K562 (cell line): ENCODE data around the gene NFKBIA. TPM values are rescaled to one million over a fixed set of nuclear protein-coding genes. Genes with fewer than 3 reads are reported as not detected.

Experiments
- ATAC-seq: fragments of 200-7000 bp; cut with Tn5 transposase; 3 replicates; pipeline ENCODE4 v1.9.1; 2020; ENCODE audit warnings: moderate library complexity
- BruUV-seq: library from RNA; stranded (reverse); fragments of 400-500 nt; replicated peaks from 2 replicates; lab custom pipeline; 2021; lab: Mats Ljungman, UMichigan
- CTCF ChIA-PET: fragments of 300-600 bp; formaldehyde crosslinking; extraction: SDS; loops from one replicate; lab custom pipeline; 2021; ENCODE audit warnings: low intra/inter-chr PET ratio; lab: Yijun Ruan, JAX
- POLR2A ChIA-PET: fragments of 300-600, 350-650 bp; sonication (Branson Sonifier 250); formaldehyde crosslinking; extraction: SDS; loops from one replicate; lab custom pipeline; 2021; ENCODE audit warnings: antibody characterized with exemption, inconsistent platforms; lab: Yijun Ruan, JAX
- DNase-seq, 4 experiments: peaks; one replicate each; pipeline versions ENCODE4 v3.0.0 to v3.0.0-alpha.2; 2011 to 2018; ENCODE audit warnings: low spot score in 3 of 4, mixed read lengths in 3 of 4; ENCODE audit errors: extremely low read depth in 1 of 4
- FAIRE-seq: peaks from 2 replicates; lab custom pipeline; 2011; peaks lifted over from hg19 to GRCh38; lab: Jason Lieb, UNC
- H2AFZ ChIP-seq: 2 replicates; pipeline ENCODE4 v1.6.0; 2011; ENCODE audit warnings: low read depth, low read length, control low read depth, inconsistent platforms
- H3K27ac ChIP-seq: fragments of 200-600 bp; 3 replicates; pipeline ENCODE4 v1.8.0; 2011; ENCODE audit warnings: low read depth, mild to moderate bottlenecking, control low read depth, inconsistent platforms, low read length, moderate library complexity, mixed read lengths; ENCODE audit errors: extremely low read depth
- H3K27me3 ChIP-seq, 2 experiments: fragments of 300-600 bp in 1 of 2; 2 replicates in 1 of 2; 3 replicates in 1 of 2; pipeline versions ENCODE4 v1.6.0 to v1.8.0; 2011; ENCODE audit warnings: inconsistent platforms in 2 of 2, low read length in 2 of 2, mild to moderate bottlenecking in 1 of 2, mixed read lengths in 1 of 2, moderate library complexity in 1 of 2; ENCODE audit not compliant: control insufficient read depth in 2 of 2, insufficient read depth in 2 of 2
- H3K36me3 ChIP-seq: fragments of 300-600 bp; 3 replicates; pipeline ENCODE4 v1.8.0; 2011; ENCODE audit warnings: mild to moderate bottlenecking, low read length, inconsistent platforms; ENCODE audit not compliant: control insufficient read depth, insufficient read depth
- H3K4me1 ChIP-seq, 2 experiments: fragments of 200-600 bp in 1 of 2; replicated peaks in 1 of 2; 2 replicates in 1 of 2; 3 replicates in 1 of 2; pipeline versions ENCODE4 v1.5.1 to v1.8.0; 2011; ENCODE audit warnings: inconsistent platforms in 2 of 2, low read length in 2 of 2, mild to moderate bottlenecking in 1 of 2, mixed read lengths in 1 of 2, moderate library complexity in 1 of 2; ENCODE audit not compliant: control insufficient read depth in 2 of 2, insufficient read depth in 2 of 2
- H3K4me2 ChIP-seq: 2 replicates; pipeline ENCODE4 v1.6.1; 2011; ENCODE audit warnings: low read length, control low read depth, inconsistent platforms, mixed read lengths; ENCODE audit not compliant: insufficient read depth
- H3K4me3 ChIP-seq: fragments of 200-600 bp; sonication (generic), shearing (Covaris generic); 2 replicates; pipeline ENCODE4 v1.5.1; 2016; ENCODE audit warnings: control low read depth, inconsistent platforms
- H3K79me2 ChIP-seq: fragments of 200-600 bp; 3 replicates; pipeline ENCODE4 v1.8.0; 2011; ENCODE audit warnings: low read length, inconsistent platforms; ENCODE audit not compliant: control insufficient read depth, insufficient read depth
- H3K9ac ChIP-seq, 2 experiments: 2 replicates each; pipeline versions ENCODE4 v1.6.0 to v1.6.1; 2011; ENCODE audit warnings: low read depth in 2 of 2, low read length in 2 of 2, control low read depth in 1 of 2, inconsistent platforms in 1 of 2, mild to moderate bottlenecking in 1 of 2, mixed read lengths in 1 of 2; ENCODE audit not compliant: insufficient read depth in 1 of 2
- H3K9me1 ChIP-seq: one replicate; pipeline ENCODE4 v1.6.0; 2011; ENCODE audit warnings: inconsistent platforms, mild to moderate bottlenecking, low read length, moderate library complexity; ENCODE audit not compliant: control insufficient read depth, insufficient read depth
- H3K9me3 ChIP-seq: replicated peaks from 2 replicates; pipeline ENCODE4 v1.5.1; 2011; ENCODE audit warnings: low read depth, low read length, inconsistent platforms; ENCODE audit not compliant: control insufficient read depth, insufficient read depth
- H4K20me1 ChIP-seq: replicated peaks from 2 replicates; pipeline ENCODE4 v1.6.1; 2011; ENCODE audit warnings: low read length, inconsistent platforms, mixed read lengths; ENCODE audit not compliant: control insufficient read depth, insufficient read depth
- CBFA2T3 ChIP-seq: fragments of 450-650 bp; IDR thresholded peaks from 2 replicates; pipeline ENCODE4 v1.6.1; 2017
- E2F4 ChIP-seq: sonication (generic); formaldehyde crosslinking; IDR thresholded peaks from 2 replicates; pipeline ENCODE4 v1.8.0; 2022; ENCODE audit warnings: mild to moderate bottlenecking, low read depth, missing genetic modification reagents
- ELK1 ChIP-seq: sonication (generic); formaldehyde crosslinking; IDR thresholded peaks from 2 replicates; pipeline ENCODE4 v1.8.1; 2022; ENCODE audit warnings: missing genetic modification reagents
- FUS ChIP-seq: fragments of 200-400 bp; formaldehyde crosslinking; optimal IDR thresholded peaks from 2 replicates; pipeline ENCODE3; 2017; ENCODE audit warnings: low read depth, low read length
- KLF1 ChIP-seq: fragments of 450-650 bp; IDR thresholded peaks from 2 replicates; pipeline ENCODE4 v1.6.1; 2016; ENCODE audit warnings: missing genetic modification characterization, missing compliant biosample characterization
- LEF1 ChIP-seq: fragments of 450-650 bp; IDR thresholded peaks from 2 replicates; pipeline ENCODE4 v1.6.1; 2016; ENCODE audit warnings: mild to moderate bottlenecking
- NR2C1 ChIP-seq, 2 experiments: fragments of 450-650 bp; IDR thresholded peaks; 2 replicates each; pipeline ENCODE4 v1.6.1; 2017; ENCODE audit warnings: mild to moderate bottlenecking in 2 of 2, antibody characterized with exemption in 1 of 2, inconsistent platforms in 1 of 2, missing compliant biosample characterization in 1 of 2, missing genetic modification characterization in 1 of 2
- SOX6 ChIP-seq: fragments of 450-650 bp; IDR thresholded peaks from 2 replicates; pipeline ENCODE4 v1.6.1; 2014; ENCODE audit warnings: mild to moderate bottlenecking
- THRAP3 ChIP-seq: fragments of 450-650 bp; IDR thresholded peaks from 2 replicates; pipeline ENCODE4 v1.6.1; 2016; ENCODE audit warnings: mild to moderate bottlenecking, inconsistent platforms, borderline replicate concordance
- ZNF12 ChIP-seq: sonication (generic); formaldehyde crosslinking; IDR thresholded peaks from 2 replicates; pipeline ENCODE4 v1.4.0; 2020; ENCODE audit warnings: mild to moderate bottlenecking, missing genetic modification reagents
- ZNF57 ChIP-seq: fragments of 450-650 bp; formaldehyde crosslinking; IDR thresholded peaks from 2 replicates; pipeline ENCODE4 v1.4.0; 2020; ENCODE audit warnings: mild to moderate bottlenecking, moderate library complexity
- WGBS: fragments of 100-300 bp; shearing (Covaris generic); methylation state at CpG from one replicate; pipeline ENCODE4 v1.1.6; 2016; ENCODE audit warnings: low coverage, mixed read lengths; ENCODE audit not compliant: insufficient coverage; ENCODE audit errors: missing lambda C conversion rate; 5-methylcytosine and 5-hydroxymethylcytosine counted together
- in situ Hi-C: fragments of 300-500 bp; cut with MboI; formaldehyde crosslinking; loops from 4 replicates; pipeline ENCODE4 v1.15.0; 2018; ENCODE audit warnings: inconsistent platforms, mixed read lengths
- intact Hi-C: fragments of 100-400 bp; cut with micrococcal nuclease; formaldehyde crosslinking; loops from 2 replicates; pipeline ENCODE4 v1.14.2; 2022
- polyA plus RNA-seq, 8 experiments: library from polyadenylated mRNA; depleted of rRNA in 4 of 8; stranded (reverse) in 5 of 8; unstranded in 3 of 8; fragments of >200 nt; fragmentation: Nextera tagmentation in 2 of 8; fragmentation: Illumina TruSeq in 1 of 8; extraction: Ambion mirVana in 2 of 8; extraction: Trizol in 1 of 8; gene quantifications; 2 replicates each; pipeline versions ENCODE4 v1.2.1 to v1.2.3, GENCODE V29; 2011 to 2014; ENCODE audit warnings: inconsistent platforms in 1 of 8, missing spikeins in 1 of 8
- total RNA-seq, 7 experiments: library from RNA; depleted of rRNA in 6 of 7; stranded (reverse); fragments of >200 nt in 6 of 7; fragmentation: Illumina TruSeq in 2 of 7; extraction: Trizol in 2 of 7; gene quantifications; 2 replicates each; pipeline versions ENCODE4 v1.2.1 to v1.2.3, GENCODE V29; 2011 to 2021; ENCODE audit warnings: low replicate concordance in 1 of 7

Gene NFKBIA
- total and polyA plus RNA-seq, 9 of the 15 experiments (the other 6 are each of a cell fraction or from before 2014, with no cell fraction given): 6.9 to 31.8 (median 18.2) TPM

GRCh38 chr14:35418093-35418492 is 13.5 kb upstream of the NFKBIA start:
- CTCF ChIA-PET: no interaction called here
- BruUV-seq: no TSS peak
- H2AFZ ChIP-seq: no peak overlapping the region

More at GRCh38 chr14:35418093-35418492, 13.5 kb upstream of the NFKBIA start:
- intact Hi-C loops: loop anchor here (10.0 kb wide), 2 partner anchors 433 to 1083 kb away; partner anchors contain the start of gene SRP54
- Histone ChIP-seq H4K20me1 (no peaks in the 10 kb centered on the region), H3K27ac (no peak overlapping the region), H3K79me2 (no peaks in the 10 kb centered on the region), H3K4me2 (no peak overlapping the region), H3K9ac (no peak overlapping the region), H3K4me1 (peaks cover 0 to 4% of the 10 kb centered on the region in 2 experiments; a peak in 3 of 5 replicates), H3K9me1 (no peaks in the 10 kb centered on the region), H3K9me3 (no peaks in the 10 kb centered on the region), H3K4me3 (no peak overlapping the region), H3K27me3 (no peaks in the 10 kb centered on the region), H3K36me3 (no peaks in the 10 kb centered on the region)
- TF ChIP-seq KLF1 (tag) (no peak), LEF1 (no peak), THRAP3 (no peak), FUS (no peak), ZNF57 (CRISPR knock-in tag) (no peak), ELK1 (CRISPR knock-in tag) (no peak), ZNF12 (CRISPR knock-in tag) (no peak), E2F4 (CRISPR knock-in tag) (no peak), SOX6 (no peak), CBFA2T3 (no peak), NR2C1 (IDR thresholded peaks at IDR 0.05) (no peak), NR2C1 (tag; IDR thresholded peaks at IDR 0.05) (no peak)
- in situ Hi-C loops: loop anchor here (25.0 kb wide), 1 partner anchor 1081 kb away; no protein-coding TSS in a partner anchor
- WGBS: 20% methylated on average over 2 of the region's 2 CpGs
- POLR2A ChIA-PET: interaction anchor here (0.6 kb wide), 1 partner anchor 344 kb away, joined by 3 read pairs; no protein-coding TSS in a partner anchor
- FAIRE-seq: no peak
- no peak for DNase-seq
- no peak for ATAC-seq
